NT2/D1 (cell line): ENCODE data around the gene CEACAM3.

ENCODE experiments used
- DNase-seq: peaks from one replicate; pipeline ENCODE4 v3.0.0-alpha.2; 2011; ENCODE audit warnings: low read depth, low spot score
- H3K27me3 ChIP-seq: 2 replicates; pipeline ENCODE4 v1.6.0; 2011; ENCODE audit warnings: mild to moderate bottlenecking; ENCODE audit not compliant: insufficient read length, insufficient read depth
- H3K36me3 ChIP-seq: 2 replicates; pipeline ENCODE4 v1.6.1; 2011; ENCODE audit warnings: mild to moderate bottlenecking, low read length, mixed read lengths; ENCODE audit not compliant: insufficient read depth, insufficient read length
- H3K4me1 ChIP-seq: 2 replicates; pipeline ENCODE4 v1.5.1; 2011; ENCODE audit not compliant: insufficient read depth, insufficient read length
- H3K4me3 ChIP-seq: 2 replicates; pipeline ENCODE4 v1.5.1; 2011; ENCODE audit warnings: low read depth; ENCODE audit not compliant: insufficient read length
- H3K9ac ChIP-seq: 2 replicates; pipeline ENCODE4 v1.6.0; 2011; ENCODE audit warnings: low read depth; ENCODE audit not compliant: insufficient read length
- H3K9me3 ChIP-seq: 2 replicates; pipeline ENCODE4 v1.5.1; 2011; ENCODE audit warnings: mild to moderate bottlenecking, low read length; ENCODE audit not compliant: insufficient read depth
- SUZ12 ChIP-seq: IDR thresholded peaks from 2 replicates; pipeline ENCODE4 v1.6.1; 2011; ENCODE audit not compliant: insufficient read length, insufficient read depth; ENCODE audit errors: extremely low read depth
- YY1 ChIP-seq: IDR thresholded peaks from 2 replicates; pipeline ENCODE4 v1.6.1; 2011; ENCODE audit not compliant: insufficient read length, insufficient read depth
- ZNF274 ChIP-seq: IDR thresholded peaks from 2 replicates; pipeline ENCODE4 v1.6.1; 2011; ENCODE audit warnings: mild to moderate bottlenecking, low read depth, low read length

The CEACAM3 gene

GRCh38 chr19:41808663-41809566, 12.5 kb downstream of the CEACAM3 start:
- Histone ChIP-seq H3K9ac (no peak overlapping the region), H3K4me3 (no peak overlapping the region), H3K27me3 (peaks cover 2% of the 10 kb centered on the region), H3K4me1 (no peaks in the 10 kb centered on the region), H3K9me3 (no peaks in the 10 kb centered on the region), H3K36me3 (no peaks in the 10 kb centered on the region)
- DNase-seq, result no peak
- no peak for TF ChIP-seq ZNF274
- TF ChIP-seq YY1, result no peak

- TF ChIP-seq ZNF274, result no peak
- TF ChIP-seq YY1, result no peak
- TF ChIP-seq SUZ12, result no peak
- H3K4me1 ChIP-seq, result no peaks in the 10 kb centered on the region
- no peak overlapping the region for H3K4me3 ChIP-seq
- peaks cover 15% of the 10 kb centered on the region for H3K27me3 ChIP-seq
- no peaks in the 10 kb centered on the region for H3K9me3 ChIP-seq
- DNase-seq, result no peak
- H3K9ac ChIP-seq, result no peak overlapping the region
- H3K36me3 ChIP-seq, result no peaks in the 10 kb centered on the region
These were observed 13.9 kb downstream of the CEACAM3 start for GRCh38 chr19:41810301-41810700.

DNA sequence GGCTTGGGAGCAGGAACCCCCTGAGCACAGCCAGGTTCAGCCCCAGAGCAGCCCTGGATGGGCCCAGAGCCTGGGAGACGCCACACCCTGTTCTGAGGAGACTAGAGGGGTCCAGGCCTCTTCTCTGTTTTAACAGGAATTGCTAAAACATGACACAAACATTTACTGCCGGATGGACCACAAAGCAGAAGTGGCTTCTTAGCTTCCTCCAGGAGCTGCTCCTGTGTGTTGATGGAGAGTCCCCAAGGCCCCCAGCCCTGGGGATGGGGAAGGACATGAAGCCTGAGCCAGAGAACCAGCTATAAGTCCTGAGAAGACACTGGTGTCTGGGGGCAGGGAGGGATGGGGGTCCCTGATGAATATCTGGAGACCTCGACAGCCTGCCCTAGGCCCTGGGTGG, 14.6 kb downstream of the CEACAM3 start:
- no peak for DNase-seq
- Histone ChIP-seq H3K36me3 (no peaks in the 10 kb centered on the region), H3K27me3 (peaks cover 15% of the 10 kb centered on the region), H3K4me3 (no peak overlapping the region), H3K9ac (no peak overlapping the region), H3K9me3 (no peaks in the 10 kb centered on the region), H3K4me1 (no peaks in the 10 kb centered on the region)
- TF ChIP-seq SUZ12 (no peak), ZNF274 (no peak), YY1 (no peak)

DNA sequence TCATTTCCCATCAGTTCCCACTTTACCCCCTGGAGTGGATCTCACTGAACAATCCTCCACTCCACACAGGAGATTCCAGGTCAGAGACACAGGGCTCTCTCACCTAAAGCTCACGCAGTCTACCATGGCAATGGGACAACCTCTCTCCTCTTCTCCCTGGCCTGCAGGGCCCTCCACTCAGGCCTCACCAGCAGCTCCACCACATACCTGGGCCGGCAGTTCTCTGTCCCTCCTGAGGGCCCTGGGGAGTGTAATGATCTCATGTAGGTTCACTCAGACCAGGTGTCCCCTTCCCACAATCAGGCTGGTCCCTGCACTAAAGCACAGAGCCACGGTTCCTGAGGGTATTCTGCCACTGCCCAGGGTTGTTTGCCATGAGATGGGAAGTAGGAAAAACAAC, 15.6 kb downstream of the CEACAM3 start:
- no peaks in the 10 kb centered on the region for H3K9me3 ChIP-seq
- H3K27me3 ChIP-seq, result peaks cover 15% of the 10 kb centered on the region
- TF ChIP-seq SUZ12 (no peak), ZNF274 (no peak), YY1 (no peak)
- no peak overlapping the region for H3K9ac ChIP-seq
- H3K36me3 ChIP-seq, result no peaks in the 10 kb centered on the region
- no peaks in the 10 kb centered on the region for H3K4me1 ChIP-seq
- DNase-seq, result no peak
- no peak overlapping the region for H3K4me3 ChIP-seq

DNA sequence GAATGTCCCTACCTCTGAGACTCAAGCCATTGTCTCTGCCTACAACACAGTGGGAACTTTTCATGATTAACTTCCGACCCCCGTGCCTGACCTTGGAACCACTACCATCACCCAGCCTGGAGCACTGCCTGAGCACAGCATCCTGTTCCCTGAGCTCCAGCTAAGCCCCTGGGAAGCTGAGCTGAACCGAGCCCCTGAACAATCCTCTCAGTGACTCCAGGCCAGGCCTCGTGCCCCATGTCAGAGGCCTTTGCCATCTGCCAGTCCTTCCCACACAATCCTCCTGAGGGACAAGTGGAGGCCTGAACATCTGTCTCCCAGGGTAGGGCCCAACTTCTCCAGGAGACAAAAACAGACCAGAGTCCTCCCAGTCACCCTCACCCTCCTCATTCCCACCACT, 17.5 kb downstream of the CEACAM3 start:
- Histone ChIP-seq H3K4me3 (no peak overlapping the region), H3K9me3 (no peaks in the 10 kb centered on the region), H3K27me3 (peaks cover 15% of the 10 kb centered on the region), H3K4me1 (no peaks in the 10 kb centered on the region), H3K36me3 (no peaks in the 10 kb centered on the region), H3K9ac (no peak overlapping the region)
- no peak for TF ChIP-seq SUZ12
- no peak for TF ChIP-seq ZNF274
- TF ChIP-seq YY1, result no peak
- no peak for DNase-seq

- H3K9me3 ChIP-seq, result no peaks in the 10 kb centered on the region
- no peaks in the 10 kb centered on the region for H3K36me3 ChIP-seq
- H3K27me3 ChIP-seq, result peaks cover 15% of the 10 kb centered on the region
- DNase-seq, result no peak
- no peak overlapping the region for H3K4me3 ChIP-seq
- TF ChIP-seq SUZ12 (no peak), YY1 (no peak), ZNF274 (no peak)
- no peak overlapping the region for H3K9ac ChIP-seq
- no peaks in the 10 kb centered on the region for H3K4me1 ChIP-seq
These were observed 18.9 kb downstream of the CEACAM3 start for GRCh38 chr19:41815301-41815700.

GRCh38 chr19:41816761-41817160, 20.4 kb downstream of the CEACAM3 start:
- DNase-seq, result no peak
- Histone ChIP-seq H3K36me3 (no peaks in the 10 kb centered on the region), H3K4me3 (no peak overlapping the region), H3K9me3 (no peaks in the 10 kb centered on the region), H3K9ac (no peak overlapping the region), H3K4me1 (no peaks in the 10 kb centered on the region), H3K27me3 (peaks cover 19% of the 10 kb centered on the region)
- no peak for TF ChIP-seq YY1
- no peak for TF ChIP-seq ZNF274
- TF ChIP-seq SUZ12, result no peak
